ENCODE measurements around the gene CLIC5. TPM values are rescaled to one million over a fixed set of nuclear protein-coding genes. Genes with fewer than 3 reads are reported as not detected.

CLIC5 gene
- polyA plus RNA-seq, 3 donors: 0.78 to 12.7 (median 11.0) TPM

GRCh38 chr6:45921691-45922281, 93.9 kb downstream of the CLIC5 start:
- 51 to 62% (median 57%) methylated on average over 6 of the region's 6 CpGs for whole genome bisulfite sequencing, 3 donors
- H3K27ac ChIP-seq (ENCODE audit: low read depth, low read length): no peak overlapping the region

DNA sequence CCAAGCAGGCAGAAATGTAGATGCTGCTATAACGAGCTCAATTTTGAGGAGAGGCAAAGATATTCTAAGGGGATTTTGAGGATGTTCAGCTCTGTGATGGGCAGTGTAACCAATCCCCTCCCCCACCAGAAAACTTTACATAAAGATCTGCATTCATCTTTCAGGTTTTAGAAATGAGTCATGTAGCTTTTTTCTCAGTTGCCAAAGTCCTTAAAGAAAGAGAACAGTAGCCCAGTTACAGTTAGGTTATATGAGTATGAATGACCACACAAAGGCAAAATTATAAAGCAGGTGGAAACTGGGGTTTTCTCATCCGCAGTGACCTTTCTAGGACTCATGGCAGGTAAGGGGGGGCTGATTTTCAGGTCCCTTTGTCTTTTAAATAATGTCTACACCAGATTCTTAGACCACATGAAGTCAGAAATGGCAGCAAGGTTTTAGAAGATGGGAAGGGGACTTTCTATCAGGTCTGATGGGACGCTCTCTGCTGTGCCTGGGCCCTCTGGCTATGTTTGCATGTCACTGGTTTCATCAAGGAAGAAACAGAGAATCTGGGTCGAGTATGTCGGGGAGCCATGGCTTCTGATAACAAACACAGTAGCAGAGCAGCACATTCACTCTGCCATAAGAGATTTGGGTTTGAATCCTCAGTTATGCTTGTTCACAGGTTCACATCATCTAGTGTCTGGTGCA, 94.7 kb downstream of the CLIC5 start:
- 83 to 87% (median 86%) methylated on average over 5 of the region's 5 CpGs for WGBS, 3 donors
- H3K27ac ChIP-seq (ENCODE audit: low read depth, low read length): no peak overlapping the region

GRCh38 chr6:45917439-45917838, 98.2 kb downstream of the CLIC5 start:
- WGBS, 3 donors: 85 to 96% (median 87%) methylated on average over 2 of the region's 2 CpGs
- no peak overlapping the region for H3K27ac ChIP-seq (ENCODE audit: low read depth, low read length)

- no peak overlapping the region for H3K27ac ChIP-seq (ENCODE audit: low read depth, low read length)
- WGBS, 3 donors: 89 to 98% (median 96%) methylated on average over 5 of the region's 5 CpGs
These were observed 99.0 kb downstream of the CLIC5 start for GRCh38 chr6:45916692-45917091.

GRCh38 chr6:45915780-45916468, 99.7 kb downstream of the CLIC5 start:
- no peak overlapping the region for H3K27ac ChIP-seq (ENCODE audit: low read depth, low read length)
- 90 to 95% (median 91%) methylated on average over 3 of the region's 3 CpGs for WGBS, 3 donors

- H3K27ac ChIP-seq (ENCODE audit: low read depth, low read length): no peak overlapping the region
These were observed 104.0 kb downstream of the CLIC5 start for GRCh38 chr6:45911691-45912090.

DNA sequence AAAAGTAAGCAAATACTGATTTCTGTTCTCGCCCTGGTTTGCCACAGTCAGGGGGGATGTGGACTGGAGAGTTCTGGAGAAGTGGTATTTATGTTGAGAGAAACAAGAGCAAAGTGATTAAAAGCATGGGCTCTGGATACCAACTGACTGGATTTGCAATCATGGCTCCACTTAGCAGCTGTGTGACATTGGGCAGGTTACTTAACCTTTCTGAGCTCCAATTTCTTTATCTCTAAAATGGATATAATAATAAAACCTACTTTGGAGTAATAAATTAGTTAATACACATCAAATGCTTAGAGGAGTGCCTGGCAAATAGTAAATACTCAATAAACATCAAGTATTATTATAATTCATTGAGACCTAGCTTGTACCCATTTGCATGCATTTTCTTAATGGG, 111.7 kb downstream of the CLIC5 start:
- 96 to 97% (median 97%) methylated on average over 1 of the region's 1 CpG for WGBS, 3 donors
- no peak overlapping the region for H3K27ac ChIP-seq (ENCODE audit: low read depth, low read length)

More at GRCh38 chr6:45911691-45912090, 104.0 kb downstream of the CLIC5 start:
- 68 to 86% (median 85%) methylated on average over 7 of the region's 7 CpGs for whole genome bisulfite sequencing, 3 donors

DNA sequence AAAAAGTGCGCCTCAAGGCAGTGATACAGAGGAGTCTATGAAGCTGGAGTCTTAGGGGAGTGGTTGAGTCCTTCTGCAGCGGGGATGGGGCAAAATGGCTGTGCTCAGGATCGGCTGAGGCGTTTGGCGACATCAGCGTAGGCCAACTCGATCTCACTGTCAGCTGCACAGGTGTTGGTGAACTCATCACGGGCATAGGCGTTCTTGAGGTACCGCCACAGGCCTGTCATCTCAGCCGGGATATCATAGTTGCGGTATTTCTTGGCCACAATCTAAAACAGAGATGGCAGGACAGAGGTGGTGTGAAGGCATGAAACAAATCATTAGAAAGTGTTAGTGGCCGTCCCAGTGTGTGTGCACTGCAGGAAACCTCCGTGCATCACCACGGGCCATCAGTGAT, 112.7 kb downstream of the CLIC5 start:
- no peak overlapping the region for H3K27ac ChIP-seq (ENCODE audit: low read depth, low read length)

GRCh38 chr6:45901767-45902650, 113.7 kb downstream of the CLIC5 start:
- no peak overlapping the region for H3K27ac ChIP-seq (ENCODE audit: low read depth, low read length)
- 78 to 89% (median 86%) methylated on average over 7 of the region's 7 CpGs for WGBS, 3 donors

More for the DNA sequence above, 112.7 kb downstream of the CLIC5 start:
- WGBS, 3 donors: 88 to 96% (median 96%) methylated on average over 15 of the region's 15 CpGs

GRCh38 chr6:45900808-45901752, 114.6 kb downstream of the CLIC5 start:
- 79 to 86% (median 79%) methylated on average over 9 of the region's 9 CpGs for WGBS, 3 donors

DNA sequence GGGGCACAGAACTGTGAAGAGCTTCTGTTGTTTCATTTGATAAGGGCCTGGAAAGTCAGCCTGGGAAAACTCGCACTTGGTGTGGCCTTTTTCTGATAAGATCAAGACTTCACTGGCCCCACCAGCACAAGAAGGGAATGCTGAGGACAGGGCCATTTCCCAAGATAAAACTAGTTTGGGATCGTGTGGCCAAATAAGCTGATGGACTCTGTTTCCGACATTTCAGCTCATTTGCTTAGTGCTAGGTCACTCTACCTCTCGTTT, 116.0 kb downstream of the CLIC5 start:
- 68 to 94% (median 90%) methylated on average over 4 of the region's 4 CpGs for WGBS, 3 donors
- H3K27ac ChIP-seq (ENCODE audit: low read depth, low read length): no peak overlapping the region

More at GRCh38 chr6:45900808-45901752, 114.6 kb downstream of the CLIC5 start:
- no peak overlapping the region for H3K27ac ChIP-seq (ENCODE audit: low read depth, low read length)

GRCh38 chr6:45898941-45899682, 116.5 kb downstream of the CLIC5 start:
- H3K27ac ChIP-seq (ENCODE audit: low read depth, low read length): no peak overlapping the region
- WGBS, 3 donors: 83 to 87% (median 85%) methylated on average over 7 of the region's 7 CpGs

DNA sequence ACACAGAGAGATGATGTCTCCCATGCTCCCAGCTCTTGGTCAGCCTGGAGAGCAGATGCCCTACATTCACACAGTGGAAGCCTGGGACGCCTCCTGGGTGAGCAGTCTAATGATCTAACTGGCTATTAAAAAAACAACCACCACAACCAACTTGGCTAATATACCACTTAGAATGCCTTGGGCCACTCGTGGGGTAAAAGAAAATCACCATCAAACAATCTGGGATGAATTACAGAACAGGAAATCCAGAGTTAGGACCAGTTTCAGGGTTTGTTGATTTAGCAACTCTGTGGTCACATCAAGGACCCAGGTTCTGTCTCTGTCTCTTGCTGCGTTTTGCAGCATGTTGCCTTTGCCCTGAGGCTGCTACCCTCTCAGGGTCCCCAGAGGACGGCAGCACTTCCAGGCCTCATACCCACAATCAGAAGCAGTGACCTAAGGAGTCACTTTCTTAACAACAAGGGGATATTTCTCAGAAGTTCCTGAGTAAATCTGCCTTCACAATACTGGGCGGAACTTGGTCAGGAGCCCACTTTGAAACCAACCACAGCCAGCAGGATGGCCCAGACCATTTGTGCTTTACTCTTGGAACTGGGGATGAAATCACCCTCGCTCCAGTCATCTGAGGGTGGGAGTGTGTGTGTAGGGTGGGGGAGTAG, 118.7 kb downstream of the CLIC5 start:
- 49 to 66% (median 49%) methylated on average over 6 of the region's 6 CpGs for WGBS, 3 donors
- H3K27ac ChIP-seq (ENCODE audit: low read depth, low read length): no peak overlapping the region

- WGBS, 3 donors: 61 to 91% (median 88%) methylated on average over 5 of the region's 5 CpGs
- no peak overlapping the region for H3K27ac ChIP-seq (ENCODE audit: low read depth, low read length)
These were observed 120.1 kb downstream of the CLIC5 start for GRCh38 chr6:45895569-45895968.

DNA sequence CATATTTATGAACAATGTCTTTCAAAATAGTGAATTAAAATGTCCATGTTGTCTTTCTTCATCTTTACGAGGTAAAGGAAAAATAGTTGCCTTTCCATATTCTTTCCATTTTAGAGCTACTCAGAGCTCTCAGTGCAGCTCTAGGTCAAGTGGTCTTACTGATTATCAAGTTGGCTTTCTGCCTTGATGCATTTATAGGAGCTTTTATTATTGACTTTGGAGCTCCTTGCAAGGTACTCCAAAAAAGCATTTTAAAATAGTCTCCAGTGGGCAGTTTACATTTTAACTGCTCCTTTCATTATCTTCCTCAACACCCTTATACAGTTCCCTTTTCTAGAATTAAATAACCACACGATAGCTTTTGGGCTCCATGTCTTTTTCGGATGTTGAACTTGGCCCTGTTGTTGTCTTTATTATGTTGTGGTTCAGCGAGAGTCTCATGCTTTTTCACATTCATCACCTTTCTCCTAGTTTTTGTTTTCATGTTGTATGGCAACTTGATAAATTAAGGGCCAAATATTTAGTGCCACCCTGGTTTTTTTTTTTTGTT, 122.9 kb downstream of the CLIC5 start:
- WGBS, 3 donors: 57 to 74% (median 73%) methylated on average over 4 of the region's 4 CpGs
- H3K27ac ChIP-seq (ENCODE audit: low read depth, low read length): no peak overlapping the region

DNA sequence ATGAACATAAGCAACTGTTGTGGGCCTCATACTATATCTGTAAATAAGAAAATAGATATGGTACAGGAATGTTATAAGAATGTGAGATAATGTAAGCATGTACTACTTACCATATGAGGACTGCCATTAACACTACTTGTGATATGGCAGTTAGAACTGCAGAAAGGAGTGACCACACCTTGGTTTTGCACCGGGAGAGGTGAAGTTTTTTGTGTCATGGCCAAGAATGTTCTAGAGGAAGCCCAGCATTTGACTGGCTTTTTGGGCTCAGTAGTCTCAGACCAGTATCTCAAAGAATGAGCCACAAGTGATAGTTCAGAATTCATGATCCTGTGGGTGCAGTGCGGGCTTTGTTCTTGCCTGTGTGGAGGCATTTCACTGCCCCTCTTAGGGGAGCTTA, 123.5 kb downstream of the CLIC5 start:
- H3K27ac ChIP-seq (ENCODE audit: low read depth, low read length): no peak overlapping the region
- WGBS, 3 donors: 90 to 96% (median 93%) methylated on average over 2 of the region's 2 CpGs

Data from adipose tissue (tissue), 3 donors.